Activated CD8-positive, alpha-beta T cell treated with anti-CD3 and anti-CD28 coated beads for 36 hours (primary cell): Measurements from ENCODE around the gene CAMK4. TPM values are rescaled to one million over a fixed set of nuclear protein-coding genes. Genes with fewer than 3 reads are reported as not detected.

Experiments used
- ATAC-seq: fragments of 200-7000 bp; cut with Tn5 transposase; one replicate; pipeline ENCODE4 v1.10.0; 2021; ENCODE audit warnings: mild to moderate bottlenecking, moderate library complexity
- CTCF ChIA-PET: fragments of 350-600 bp; sonication (Branson Sonifier 250); formaldehyde crosslinking; loops from one replicate; lab custom pipeline; 2021; ENCODE audit warnings: antibody characterized with exemption; lab: Charles Lee
- POLR2A ChIA-PET: fragments of 350-600 bp; sonication (Branson Sonifier 250); formaldehyde crosslinking; loops from one replicate; lab custom pipeline; 2021; ENCODE audit warnings: antibody characterized with exemption; lab: Charles Lee
- DNase-seq: peaks from one replicate; pipeline ENCODE4 v3.0.0-alpha.2; 2020
- H3K27ac Mint-ChIP-seq: one replicate; pipeline ENCODE4 v1.8.0; 2021; ENCODE audit warnings: mild to moderate bottlenecking, mixed read lengths
- H3K27me3 Mint-ChIP-seq: one replicate; pipeline ENCODE4 v1.8.0; 2021; ENCODE audit warnings: mixed read lengths
- H3K36me3 Mint-ChIP-seq: one replicate; pipeline ENCODE4 v1.8.0; 2021; ENCODE audit warnings: low read depth, mixed read lengths
- H3K4me1 Mint-ChIP-seq: one replicate; pipeline ENCODE4 v1.8.0; 2021; ENCODE audit warnings: low read depth, mixed read lengths
- H3K4me3 Mint-ChIP-seq: one replicate; pipeline ENCODE4 v1.8.0; 2021; ENCODE audit warnings: mild to moderate bottlenecking, moderate library complexity, mixed read lengths
- H3K9me3 Mint-ChIP-seq: one replicate; pipeline ENCODE4 v1.8.0; 2021; ENCODE audit warnings: mixed read lengths
- CTCF ChIP-seq: fragments of 200-600 bp; IDR thresholded peaks from one replicate; pipeline ENCODE4 v1.8.0; 2022; ENCODE audit warnings: antibody characterized with exemption, mild to moderate bottlenecking
- intact Hi-C: fragments of 100-400 bp; cut with micrococcal nuclease; formaldehyde crosslinking; loops from one replicate; pipeline ENCODE4 v1.10.0; 2022
- total RNA-seq, 2 experiments: library from RNA; stranded (reverse); gene quantifications; one replicate each; pipeline ENCODE4 v1.2.3, GENCODE V29; 2021

The CAMK4 gene
- total RNA-seq, 2 experiments from 2014 or later = 79.7 to 80.7 TPM

GRCh38 chr5:111313017-111313724 lies 89.0 kb downstream of the CAMK4 start:
- CTCF ChIA-PET = interaction anchor here (1.0 to 2.4 kb wide), 4 partner anchors 22 to 155 kb away, joined by 3 to 8 read pairs (median 3); no protein-coding TSS in a partner anchor
- intact Hi-C loops = no loop called here
- Mint-ChIP-seq H3K36me3 (peaks cover 26% of the 10 kb centered on the region), H3K9me3 (no peaks in the 10 kb centered on the region), H3K27ac (peak overlapping the region; percentile 81), H3K4me1 (peaks cover 81% of the 10 kb centered on the region), H3K4me3 (peak overlapping the region; percentile 15), H3K27me3 (no peaks in the 10 kb centered on the region)
- DNase-seq (peak; percentile 32), ATAC-seq (peak; percentile 86)
- POLR2A ChIA-PET = interaction anchor here (0.5 to 1.3 kb wide), 3 partner anchors 13 to 84 kb away, joined by 3 read pairs; no protein-coding TSS in a partner anchor
- no peak for TF ChIP-seq CTCF

- no peak for TF ChIP-seq CTCF
- Mint-ChIP-seq H3K4me3 (no peak overlapping the region), H3K4me1 (peaks cover 66% of the 10 kb centered on the region), H3K27ac (peak overlapping the region; percentile 78), H3K9me3 (peaks cover 26% of the 10 kb centered on the region), H3K36me3 (peaks cover 58% of the 10 kb centered on the region), H3K27me3 (no peaks in the 10 kb centered on the region)
- peak; percentile 5 for DNase-seq
- ATAC-seq = peak; percentile 56
- intact Hi-C loops = no loop called here
- ChIA-PET CTCF (interaction anchor here (1.1 to 2.4 kb wide), 2 partner anchors 12 to 42 kb away, joined by 5 to 9 read pairs; no protein-coding TSS in a partner anchor), POLR2A (interaction anchor here (1.5 kb wide), 1 partner anchor 11 kb away, joined by 5 read pairs; no protein-coding TSS in a partner anchor)
These were observed 96.8 kb downstream of the CAMK4 start for GRCh38 chr5:111320953-111321352.

- no peak for TF ChIP-seq CTCF
- ChIA-PET CTCF (interaction anchor here (1.1 to 2.4 kb wide), 2 partner anchors 12 to 42 kb away, joined by 5 to 9 read pairs; no protein-coding TSS in a partner anchor), POLR2A (interaction anchor here (1.5 kb wide), 1 partner anchor 11 kb away, joined by 5 read pairs; no protein-coding TSS in a partner anchor)
- peaks cover 27% of the 10 kb centered on the region for H3K9me3 Mint-ChIP-seq
- peaks cover 62% of the 10 kb centered on the region for H3K4me1 Mint-ChIP-seq
- peak overlapping the region; percentile 78 for H3K27ac Mint-ChIP-seq
- no peak for ATAC-seq
- intact Hi-C loops = no loop called here
- no peak for DNase-seq
- no peak overlapping the region for H3K4me3 Mint-ChIP-seq
- no peaks in the 10 kb centered on the region for H3K27me3 Mint-ChIP-seq
- H3K36me3 Mint-ChIP-seq = peaks cover 55% of the 10 kb centered on the region
These were observed 97.2 kb downstream of the CAMK4 start for GRCh38 chr5:111321376-111321775.

GRCh38 chr5:111326551-111326950 lies 102.4 kb downstream of the CAMK4 start:
- TF ChIP-seq CTCF = no peak
- ATAC-seq = no peak
- CTCF ChIA-PET = no interaction called here
- Mint-ChIP-seq H3K4me1 (peaks cover 30% of the 10 kb centered on the region), H3K36me3 (peaks cover 52% of the 10 kb centered on the region), H3K4me3 (no peak overlapping the region), H3K9me3 (peaks cover 39% of the 10 kb centered on the region), H3K27me3 (no peaks in the 10 kb centered on the region), H3K27ac (no peak overlapping the region)
- intact Hi-C loops = no loop called here
- no peak for DNase-seq
- POLR2A ChIA-PET = no interaction called here

- Mint-ChIP-seq H3K4me3 (peak overlapping the region; percentile 7), H3K27ac (peak overlapping the region; percentile 85), H3K27me3 (no peaks in the 10 kb centered on the region), H3K4me1 (peaks cover 74% of the 10 kb centered on the region), H3K36me3 (peaks cover 12% of the 10 kb centered on the region), H3K9me3 (no peaks in the 10 kb centered on the region)
- DNase-seq (no peak), ATAC-seq (peak; percentile 83)
- no peak for TF ChIP-seq CTCF
- POLR2A ChIA-PET = interaction anchor here (0.6 to 0.8 kb wide), 2 partner anchors 18 to 235 kb away, joined by 3 read pairs; no protein-coding TSS in a partner anchor
- intact Hi-C loops = no loop called here
- CTCF ChIA-PET = interaction anchor here (1.0 to 1.6 kb wide), 4 partner anchors 12 to 179 kb away, joined by 3 read pairs; no protein-coding TSS in a partner anchor
These were observed 112.9 kb downstream of the CAMK4 start for GRCh38 chr5:111337133-111337532.
